WTC11 (cell line): ENCODE data around the gene NPAS2. TPM values are rescaled to one million over a fixed set of nuclear protein-coding genes. Genes with fewer than 3 reads are reported as not detected.

Experiments
- ATAC-seq: fragments of 200-7000 bp; cut with Tn5 transposase; 2 replicates; pipeline ENCODE4 v1.10.0; 2021; ENCODE audit warnings: mild to moderate bottlenecking, moderate library complexity
- CTCF ChIA-PET: fragments of 300-600 bp; sonication (Branson Sonifier 250); formaldehyde crosslinking; loops from one replicate; lab custom pipeline; 2021; ENCODE audit warnings: antibody characterized with exemption; lab: Charles Lee
- POLR2A ChIA-PET: fragments of 350-600 bp; sonication (Branson Sonifier 250); formaldehyde crosslinking; loops from one replicate; lab custom pipeline; 2021; ENCODE audit warnings: antibody characterized with exemption; lab: Charles Lee
- DNase-seq: peaks from one replicate; pipeline ENCODE4 v3.0.0; 2021; ENCODE audit warnings: low spot score
- H3K27ac Mint-ChIP-seq: 2 replicates; pipeline ENCODE4 v1.8.0; 2021; ENCODE audit warnings: mixed read lengths
- H3K27me3 Mint-ChIP-seq: 2 replicates; pipeline ENCODE4 v1.8.0; 2021; ENCODE audit warnings: low read depth, mild to moderate bottlenecking, moderate library complexity, mixed read lengths
- H3K36me3 Mint-ChIP-seq: 2 replicates; pipeline ENCODE4 v1.8.0; 2021; ENCODE audit warnings: mixed read lengths
- H3K4me1 Mint-ChIP-seq: 2 replicates; pipeline ENCODE4 v1.8.0; 2022; ENCODE audit warnings: mixed read lengths
- H3K4me3 Mint-ChIP-seq: 2 replicates; pipeline ENCODE4 v1.8.0; 2021; ENCODE audit warnings: mild to moderate bottlenecking, moderate library complexity, mixed read lengths
- H3K9me3 Mint-ChIP-seq: 2 replicates; pipeline ENCODE4 v1.8.0; 2021; ENCODE audit warnings: mixed read lengths
- FOXK1 ChIP-seq: sonication (generic); formaldehyde crosslinking; IDR thresholded peaks from 2 replicates; pipeline ENCODE4 v1.8.0; 2022; ENCODE audit warnings: mild to moderate bottlenecking, moderate library complexity, missing genetic modification reagents
- FOXP1 ChIP-seq: sonication (generic); formaldehyde crosslinking; IDR thresholded peaks from 2 replicates; pipeline ENCODE4 v1.8.0; 2022; ENCODE audit warnings: missing genetic modification reagents, mild to moderate bottlenecking, moderate library complexity, borderline replicate concordance
- GRHL2 ChIP-seq: fragments of 250-450 bp; sonication (Bioruptor Pico); IDR thresholded peaks from 2 replicates; pipeline ENCODE4 v1.8.0; 2022; ENCODE audit warnings: mild to moderate bottlenecking, moderate library complexity; ENCODE audit not compliant: insufficient replicate concordance, severe bottlenecking
- GTF2I ChIP-seq: fragments of 250-450 bp; sonication (Bioruptor Pico); conservative IDR thresholded peaks from 2 replicates; pipeline ENCODE4 v1.4.0; 2021; ENCODE audit warnings: mild to moderate bottlenecking
- HMGA2 ChIP-seq: fragments of 250-450 bp; sonication (Bioruptor Pico); IDR thresholded peaks from 2 replicates; pipeline ENCODE4 v1.4.0; 2021; ENCODE audit warnings: mild to moderate bottlenecking, moderate library complexity
- HMGXB4 ChIP-seq: sonication (generic); formaldehyde crosslinking; IDR thresholded peaks from 2 replicates; pipeline ENCODE4 v1.8.1; 2023; ENCODE audit warnings: mild to moderate bottlenecking, moderate library complexity, missing genetic modification reagents
- JAZF1 ChIP-seq: fragments of 250-450 bp; sonication (Bioruptor Pico); IDR thresholded peaks from 2 replicates; pipeline ENCODE4 v1.9.0; 2021; ENCODE audit warnings: moderate library complexity, mild to moderate bottlenecking, inconsistent platforms
- MXD4 ChIP-seq: fragments of 250-450 bp; sonication (Bioruptor Pico); IDR thresholded peaks from 2 replicates; pipeline ENCODE4 v1.8.0; 2021; ENCODE audit warnings: mild to moderate bottlenecking, moderate library complexity, borderline replicate concordance
- NR1H2 ChIP-seq: sonication (generic); formaldehyde crosslinking; IDR thresholded peaks from 2 replicates; pipeline ENCODE4 v1.9.0; 2021; ENCODE audit warnings: mild to moderate bottlenecking, moderate library complexity, missing genetic modification reagents
- PREB ChIP-seq: sonication (generic); formaldehyde crosslinking; IDR thresholded peaks from 2 replicates; pipeline ENCODE4 v1.8.1; 2022; ENCODE audit warnings: mild to moderate bottlenecking, missing genetic modification reagents, moderate library complexity, borderline replicate concordance
- PRRX2 ChIP-seq: fragments of 250-450 bp; sonication (Bioruptor Pico); IDR thresholded peaks from 2 replicates; pipeline ENCODE4 v1.8.0; 2021; ENCODE audit warnings: mild to moderate bottlenecking
- SMAD4 ChIP-seq: sonication (generic); formaldehyde crosslinking; IDR thresholded peaks from 2 replicates; pipeline ENCODE4 v1.8.0; 2022; ENCODE audit warnings: mild to moderate bottlenecking, missing genetic modification reagents
- SP1 ChIP-seq: sonication (generic); formaldehyde crosslinking; conservative IDR thresholded peaks from 2 replicates; pipeline ENCODE4 v1.8.1; 2022; ENCODE audit warnings: missing genetic modification reagents
- TP53 ChIP-seq: sonication (generic); formaldehyde crosslinking; IDR thresholded peaks from 2 replicates; pipeline ENCODE4 v1.8.1; 2023; ENCODE audit warnings: mild to moderate bottlenecking, missing genetic modification reagents
- ZNF232 ChIP-seq: sonication (generic); formaldehyde crosslinking; IDR thresholded peaks from 2 replicates; pipeline ENCODE4 v1.8.0; 2022; ENCODE audit warnings: mild to moderate bottlenecking, missing genetic modification reagents
- ZNF263 ChIP-seq: sonication (generic); formaldehyde crosslinking; IDR thresholded peaks from 2 replicates; pipeline ENCODE4 v1.8.1; 2022; ENCODE audit warnings: low read depth, mild to moderate bottlenecking, moderate library complexity, missing genetic modification reagents
- ZNF281 ChIP-seq: sonication (generic); formaldehyde crosslinking; IDR thresholded peaks from 2 replicates; pipeline ENCODE4 v1.8.0; 2023; ENCODE audit warnings: mild to moderate bottlenecking, missing genetic modification reagents
- ZNF416 ChIP-seq: fragments of 250-450 bp; sonication (Bioruptor Pico); IDR thresholded peaks from 2 replicates; pipeline ENCODE4 v1.9.0; 2021; ENCODE audit warnings: mild to moderate bottlenecking, inconsistent platforms
- ZNF532 ChIP-seq: fragments of 250-450 bp; sonication (Bioruptor Pico); IDR thresholded peaks from 2 replicates; pipeline ENCODE4 v1.9.0; 2021; ENCODE audit warnings: mild to moderate bottlenecking, borderline replicate concordance
- ZNF671 ChIP-seq: fragments of 250-450 bp; sonication (Bioruptor Pico); IDR thresholded peaks from 2 replicates; pipeline ENCODE4 v1.8.0; 2021; ENCODE audit warnings: mild to moderate bottlenecking
- total RNA-seq: library from RNA; stranded (reverse); gene quantifications from 3 replicates; pipeline ENCODE4 v1.2.3, GENCODE V29; 2021
- TF ChIP-seq, protein P1 (sequence below): fragments of 200-600 bp; IDR thresholded peaks from 2 replicates; pipeline ENCODE4 v1.8.0; 2022; ENCODE audit warnings: antibody characterized with exemption
- TF ChIP-seq, protein P2 (sequence below): sonication (generic); formaldehyde crosslinking; IDR thresholded peaks from 2 replicates; pipeline ENCODE4 v1.8.0; 2022; ENCODE audit warnings: mild to moderate bottlenecking, missing genetic modification reagents
- TF ChIP-seq, protein P3 (sequence below): sonication (generic); formaldehyde crosslinking; conservative IDR thresholded peaks from 2 replicates; pipeline ENCODE4 v1.8.1; 2022; ENCODE audit warnings: mild to moderate bottlenecking, missing genetic modification reagents

The NPAS2 gene
- total RNA-seq, 1 experiment from 2014 or later, result 2.6 TPM

DNA sequence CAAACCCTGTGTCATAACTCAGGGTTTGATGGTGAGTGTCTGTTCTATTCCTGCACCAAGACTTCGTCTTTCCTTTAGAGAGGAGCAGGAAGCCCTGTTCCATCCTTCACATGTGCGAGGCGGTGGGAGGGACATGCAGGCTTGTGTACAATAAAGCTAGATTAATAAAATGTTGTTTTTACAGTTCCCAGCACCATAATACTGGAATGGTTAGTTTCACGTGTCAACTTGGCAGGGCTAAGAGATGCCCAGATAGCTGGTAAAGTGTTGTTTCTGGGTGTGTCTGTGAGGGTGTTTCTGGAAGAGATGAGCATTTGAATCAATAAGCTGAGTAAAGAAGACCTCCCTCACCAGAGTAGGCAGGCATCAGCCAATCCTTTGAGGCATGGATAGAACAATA, 48.8 kb upstream of the NPAS2 start (continued):
- TF ChIP-seq PRRX2, result no peak
- TF ChIP-seq, protein P1, sequence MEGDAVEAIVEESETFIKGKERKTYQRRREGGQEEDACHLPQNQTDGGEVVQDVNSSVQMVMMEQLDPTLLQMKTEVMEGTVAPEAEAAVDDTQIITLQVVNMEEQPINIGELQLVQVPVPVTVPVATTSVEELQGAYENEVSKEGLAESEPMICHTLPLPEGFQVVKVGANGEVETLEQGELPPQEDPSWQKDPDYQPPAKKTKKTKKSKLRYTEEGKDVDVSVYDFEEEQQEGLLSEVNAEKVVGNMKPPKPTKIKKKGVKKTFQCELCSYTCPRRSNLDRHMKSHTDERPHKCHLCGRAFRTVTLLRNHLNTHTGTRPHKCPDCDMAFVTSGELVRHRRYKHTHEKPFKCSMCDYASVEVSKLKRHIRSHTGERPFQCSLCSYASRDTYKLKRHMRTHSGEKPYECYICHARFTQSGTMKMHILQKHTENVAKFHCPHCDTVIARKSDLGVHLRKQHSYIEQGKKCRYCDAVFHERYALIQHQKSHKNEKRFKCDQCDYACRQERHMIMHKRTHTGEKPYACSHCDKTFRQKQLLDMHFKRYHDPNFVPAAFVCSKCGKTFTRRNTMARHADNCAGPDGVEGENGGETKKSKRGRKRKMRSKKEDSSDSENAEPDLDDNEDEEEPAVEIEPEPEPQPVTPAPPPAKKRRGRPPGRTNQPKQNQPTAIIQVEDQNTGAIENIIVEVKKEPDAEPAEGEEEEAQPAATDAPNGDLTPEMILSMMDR, result no peak
- no peak for TF ChIP-seq HMGA2 (CRISPR knock-in tag)

DNA sequence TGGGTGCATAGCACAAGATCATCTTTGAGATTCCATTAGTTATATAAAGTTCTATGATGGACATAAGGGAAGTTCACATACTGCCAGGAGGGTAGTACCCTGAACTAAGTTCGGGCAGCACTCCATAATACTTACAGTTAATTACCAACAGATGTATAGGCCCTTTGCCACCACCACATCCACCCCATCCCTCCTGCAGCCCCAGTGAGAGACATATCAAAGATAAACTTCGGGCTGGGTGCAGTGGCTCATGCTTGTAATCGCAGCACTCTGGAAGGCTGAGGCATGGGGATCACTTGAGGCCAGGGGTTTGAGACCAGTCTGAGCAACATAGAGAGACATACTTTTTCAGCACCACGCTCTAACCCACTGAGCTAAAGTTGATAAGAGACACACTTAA, 46.4 kb upstream of the NPAS2 start:
- POLR2A ChIA-PET, result no interaction called here

DNA sequence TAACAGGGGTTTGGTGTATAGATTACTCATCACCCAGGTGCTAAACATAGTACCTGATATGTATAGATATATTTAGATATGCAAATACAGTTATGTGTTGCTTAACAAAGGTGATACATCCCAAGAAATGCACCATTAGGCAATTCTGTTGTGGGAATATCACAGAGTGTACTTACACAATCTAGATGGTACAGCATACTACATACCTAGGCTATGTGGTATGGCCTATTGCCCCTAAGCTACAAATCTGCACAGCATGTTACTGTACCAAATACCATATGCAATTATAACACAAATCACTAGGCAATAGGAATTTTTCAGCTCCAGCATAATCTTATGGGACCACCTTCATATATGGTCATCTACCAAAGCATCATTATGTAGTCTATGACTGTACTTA, 43.5 kb upstream of the NPAS2 start:
- no peaks in the 10 kb centered on the region for H3K4me1 Mint-ChIP-seq
- no peak for ATAC-seq
- 0 out of 2 replicates have a peak, but pooled peaks cover 2% of the 10 kb centered on the region for H3K9me3 Mint-ChIP-seq
- H3K27me3 Mint-ChIP-seq, result no peaks in the 10 kb centered on the region; the same call in 1 of the 2 replicates
- no peak overlapping the region for H3K27ac Mint-ChIP-seq
- DNase-seq, result no peak
- no peaks in the 10 kb centered on the region for H3K36me3 Mint-ChIP-seq
- ChIA-PET CTCF (no interaction called here), POLR2A (no interaction called here)
- H3K4me3 Mint-ChIP-seq, result no peak overlapping the region
- TF ChIP-seq PREB (CRISPR knock-in tag) (no peak), ZNF671 (no peak), SP1 (CRISPR knock-in tag) (no peak), NR1H2 (CRISPR knock-in tag) (no peak), FOXP1 (CRISPR knock-in tag) (no peak), GTF2I (CRISPR knock-in tag) (no peak), MXD4 (CRISPR knock-in tag) (no peak), GRHL2 (CRISPR knock-in tag) (no peak), FOXK1 (CRISPR knock-in tag) (no peak), ZNF532 (CRISPR knock-in tag) (no peak), HMGXB4 (no peak)
- TF ChIP-seq, protein P2, sequence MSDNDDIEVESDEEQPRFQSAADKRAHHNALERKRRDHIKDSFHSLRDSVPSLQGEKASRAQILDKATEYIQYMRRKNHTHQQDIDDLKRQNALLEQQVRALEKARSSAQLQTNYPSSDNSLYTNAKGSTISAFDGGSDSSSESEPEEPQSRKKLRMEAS (CRISPR knock-in tag), result no peak
- TF ChIP-seq, protein P3, sequence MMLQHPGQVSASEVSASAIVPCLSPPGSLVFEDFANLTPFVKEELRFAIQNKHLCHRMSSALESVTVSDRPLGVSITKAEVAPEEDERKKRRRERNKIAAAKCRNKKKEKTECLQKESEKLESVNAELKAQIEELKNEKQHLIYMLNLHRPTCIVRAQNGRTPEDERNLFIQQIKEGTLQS (CRISPR knock-in tag), result no peak

More for the DNA sequence above, 46.4 kb upstream of the NPAS2 start:
- Mint-ChIP-seq H3K4me3 (no peak overlapping the region), H3K36me3 (no peaks in the 10 kb centered on the region), H3K27me3 (no peaks in the 10 kb centered on the region), H3K9me3 (0 out of 2 replicates have a peak, but pooled peaks cover 7% of the 10 kb centered on the region), H3K4me1 (peaks cover 4% of the 10 kb centered on the region; the same call in 1 of the 2 replicates), H3K27ac (no peak overlapping the region)
- no peak for DNase-seq
- TF ChIP-seq ZNF263 (CRISPR knock-in tag) (no peak), ZNF416 (no peak), TP53 (CRISPR knock-in tag) (no peak), SMAD4 (CRISPR knock-in tag) (no peak), NR1H2 (CRISPR knock-in tag) (no peak), JAZF1 (CRISPR knock-in tag) (no peak), ZNF281 (no peak), ZNF232 (CRISPR knock-in tag) (no peak)
- CTCF ChIA-PET, result no interaction called here
- ATAC-seq, result no peak
